ENCODE measurements around the gene TXLNB.

GRCh38 chr6:139291813-139292619 lies at the start of gene TXLNB:
- TF ChIP-seq POLR2A (IDR thresholded peaks at IDR 0.05; ENCODE audit: low read depth, low read length) (no peak), TAF1 (IDR thresholded peaks at IDR 0.05; ENCODE audit: low read depth, low read length) (no peak), POLR2AphosphoS5 (IDR thresholded peaks at IDR 0.05; ENCODE audit: low read depth, low read length) (no peak), SPI1 (IDR thresholded peaks at IDR 0.05; ENCODE audit: low read depth, low read length) (no peak), POU2F2 (IDR thresholded peaks at IDR 0.05; ENCODE audit: low read depth, low read length) (no peak), PAX5 (IDR thresholded peaks at IDR 0.05; ENCODE audit: insufficient read depth, low read length, severe bottlenecking) (no peak)

All from GM12891 (cell line).